KMS-11 (cell line): ENCODE results near the gene ADAMTSL5.

Experiments used
- H2AFZ ChIP-seq: fragments of 200-600 bp; sonication (generic); 2 replicates; pipeline ENCODE4 v1.6.1; 2016; ENCODE audit warnings: antibody characterized with exemption, mixed run types, low read depth
- H3K27ac ChIP-seq: fragments of 200-600 bp; sonication (generic); 2 replicates; pipeline ENCODE4 v1.6.1; 2016; ENCODE audit warnings: mild to moderate bottlenecking, mixed run types
- H3K27me3 ChIP-seq: fragments of 200-600 bp; sonication (generic); 2 replicates; pipeline ENCODE4 v1.6.1; 2017; ENCODE audit warnings: mild to moderate bottlenecking, low read depth, mixed run types, moderate library complexity; ENCODE audit not compliant: insufficient read depth
- H3K36me3 ChIP-seq: fragments of 200-600 bp; sonication (generic); 2 replicates; pipeline ENCODE4 v1.6.1; 2017; ENCODE audit warnings: mild to moderate bottlenecking, mixed run types; ENCODE audit not compliant: insufficient read depth
- H3K4me1 ChIP-seq: fragments of 200-600 bp; sonication (generic); 2 replicates; pipeline ENCODE4 v1.6.1; 2016; ENCODE audit warnings: mild to moderate bottlenecking, low read depth, mixed run types; ENCODE audit not compliant: poor library complexity, severe bottlenecking
- H3K4me2 ChIP-seq: fragments of 200-600 bp; sonication (generic); 2 replicates; pipeline ENCODE4 v1.7.0; 2016; ENCODE audit warnings: mild to moderate bottlenecking, mixed run types
- H3K4me3 ChIP-seq: fragments of 200-600 bp; sonication (generic); IDR thresholded peaks from 2 replicates; pipeline ENCODE4 v1.6.1; 2017; ENCODE audit warnings: low read depth, low read length, mixed read lengths; ENCODE audit not compliant: insufficient read depth
- H3K79me2 ChIP-seq: fragments of 200-600 bp; sonication (generic); 2 replicates; pipeline ENCODE4 v1.6.1; 2016; ENCODE audit warnings: low read depth, mixed run types; ENCODE audit not compliant: insufficient read depth
- H3K9ac ChIP-seq: fragments of 200-600 bp; sonication (generic); 2 replicates; pipeline ENCODE4 v1.6.1; 2016; ENCODE audit warnings: mild to moderate bottlenecking, mixed run types
- H4K20me1 ChIP-seq: fragments of 200-600 bp; sonication (generic); 2 replicates; pipeline ENCODE4 v1.6.1; 2016; ENCODE audit warnings: mild to moderate bottlenecking, mixed run types; ENCODE audit not compliant: insufficient read depth
- TF ChIP-seq, protein P1 (sequence below): fragments of 200-600 bp; sonication (generic); conservative IDR thresholded peaks from 2 replicates; pipeline ENCODE4 v1.6.1; 2017; ENCODE audit warnings: low read depth, mild to moderate bottlenecking, antibody characterized with exemption, low read length, moderate library complexity, mixed read lengths

ADAMTSL5 gene

DNA sequence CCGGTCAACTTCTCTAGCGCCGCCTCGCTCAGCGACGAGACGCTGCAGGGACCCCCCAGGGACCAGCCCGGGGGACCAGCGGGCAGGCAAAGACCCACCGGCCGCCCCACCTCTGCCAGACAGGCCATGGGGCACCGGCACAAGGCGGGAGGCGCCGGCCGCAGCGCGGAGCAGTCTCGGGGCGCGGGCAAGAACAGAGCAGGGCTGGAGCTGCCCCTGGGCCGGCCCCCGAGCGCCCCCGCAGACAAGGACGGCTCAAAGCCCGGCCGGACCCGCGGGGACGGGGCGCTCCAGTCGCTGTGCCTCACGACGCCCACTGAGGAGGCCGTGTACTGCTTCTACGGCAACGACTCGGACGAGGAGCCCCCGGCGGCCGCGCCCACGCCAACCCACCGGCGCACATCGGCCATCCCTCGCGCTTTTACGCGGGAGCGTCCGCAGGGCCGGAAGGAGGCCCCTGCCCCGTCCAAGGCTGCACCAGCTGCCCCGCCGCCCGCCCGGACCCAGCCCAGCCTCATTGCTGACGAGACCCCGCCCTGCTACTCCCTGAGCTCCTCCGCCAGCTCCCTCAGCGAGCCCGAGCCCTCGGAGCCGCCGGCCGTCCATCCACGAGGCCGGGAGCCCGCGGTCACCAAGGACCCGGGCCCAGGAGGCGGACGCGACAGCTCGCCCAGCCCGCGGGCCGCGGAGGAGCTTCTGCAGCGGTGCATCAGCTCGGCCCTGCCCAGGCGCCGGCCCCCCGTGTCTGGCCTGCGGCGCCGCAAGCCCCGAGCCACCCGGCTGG lies 45.1 kb downstream of the ADAMTSL5 start:
- Histone ChIP-seq H2AFZ (no peak overlapping the region), H3K9ac (no peak overlapping the region), H3K36me3 (no peaks in the 10 kb centered on the region), H3K4me1 (peaks cover 9% of the 10 kb centered on the region), H3K4me2 (no peak overlapping the region), H3K27me3 (peaks cover 16% of the 10 kb centered on the region), H3K79me2 (no peaks in the 10 kb centered on the region), H3K4me3 (no peak overlapping the region), H3K27ac (no peak overlapping the region), H4K20me1 (no peaks in the 10 kb centered on the region)
- TF ChIP-seq, protein P1, sequence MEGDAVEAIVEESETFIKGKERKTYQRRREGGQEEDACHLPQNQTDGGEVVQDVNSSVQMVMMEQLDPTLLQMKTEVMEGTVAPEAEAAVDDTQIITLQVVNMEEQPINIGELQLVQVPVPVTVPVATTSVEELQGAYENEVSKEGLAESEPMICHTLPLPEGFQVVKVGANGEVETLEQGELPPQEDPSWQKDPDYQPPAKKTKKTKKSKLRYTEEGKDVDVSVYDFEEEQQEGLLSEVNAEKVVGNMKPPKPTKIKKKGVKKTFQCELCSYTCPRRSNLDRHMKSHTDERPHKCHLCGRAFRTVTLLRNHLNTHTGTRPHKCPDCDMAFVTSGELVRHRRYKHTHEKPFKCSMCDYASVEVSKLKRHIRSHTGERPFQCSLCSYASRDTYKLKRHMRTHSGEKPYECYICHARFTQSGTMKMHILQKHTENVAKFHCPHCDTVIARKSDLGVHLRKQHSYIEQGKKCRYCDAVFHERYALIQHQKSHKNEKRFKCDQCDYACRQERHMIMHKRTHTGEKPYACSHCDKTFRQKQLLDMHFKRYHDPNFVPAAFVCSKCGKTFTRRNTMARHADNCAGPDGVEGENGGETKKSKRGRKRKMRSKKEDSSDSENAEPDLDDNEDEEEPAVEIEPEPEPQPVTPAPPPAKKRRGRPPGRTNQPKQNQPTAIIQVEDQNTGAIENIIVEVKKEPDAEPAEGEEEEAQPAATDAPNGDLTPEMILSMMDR = no peak

DNA sequence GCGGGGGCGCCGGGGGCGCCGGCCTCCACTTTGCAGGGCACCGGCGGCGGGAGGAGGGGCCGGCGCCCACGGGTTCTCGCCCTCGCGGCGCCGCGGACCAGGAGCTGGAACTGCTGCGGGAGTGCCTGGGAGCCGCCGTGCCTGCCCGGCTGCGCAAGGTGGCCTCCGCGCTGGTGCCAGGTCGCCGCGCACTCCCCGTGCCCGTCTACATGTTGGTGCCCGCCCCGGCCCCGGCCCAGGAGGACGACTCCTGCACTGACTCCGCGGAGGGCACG lies 45.7 kb downstream of the ADAMTSL5 start:
- no peak overlapping the region for H3K4me3 ChIP-seq
- no peaks in the 10 kb centered on the region for H3K79me2 ChIP-seq
- peaks cover 9% of the 10 kb centered on the region for H3K4me1 ChIP-seq
- H2AFZ ChIP-seq = no peak overlapping the region
- H3K36me3 ChIP-seq = no peaks in the 10 kb centered on the region
- TF ChIP-seq, protein P1 = no peak
- no peak overlapping the region for H3K9ac ChIP-seq
- H3K27ac ChIP-seq = no peak overlapping the region
- no peaks in the 10 kb centered on the region for H4K20me1 ChIP-seq
- H3K4me2 ChIP-seq = no peak overlapping the region
- peaks cover 13% of the 10 kb centered on the region for H3K27me3 ChIP-seq

DNA sequence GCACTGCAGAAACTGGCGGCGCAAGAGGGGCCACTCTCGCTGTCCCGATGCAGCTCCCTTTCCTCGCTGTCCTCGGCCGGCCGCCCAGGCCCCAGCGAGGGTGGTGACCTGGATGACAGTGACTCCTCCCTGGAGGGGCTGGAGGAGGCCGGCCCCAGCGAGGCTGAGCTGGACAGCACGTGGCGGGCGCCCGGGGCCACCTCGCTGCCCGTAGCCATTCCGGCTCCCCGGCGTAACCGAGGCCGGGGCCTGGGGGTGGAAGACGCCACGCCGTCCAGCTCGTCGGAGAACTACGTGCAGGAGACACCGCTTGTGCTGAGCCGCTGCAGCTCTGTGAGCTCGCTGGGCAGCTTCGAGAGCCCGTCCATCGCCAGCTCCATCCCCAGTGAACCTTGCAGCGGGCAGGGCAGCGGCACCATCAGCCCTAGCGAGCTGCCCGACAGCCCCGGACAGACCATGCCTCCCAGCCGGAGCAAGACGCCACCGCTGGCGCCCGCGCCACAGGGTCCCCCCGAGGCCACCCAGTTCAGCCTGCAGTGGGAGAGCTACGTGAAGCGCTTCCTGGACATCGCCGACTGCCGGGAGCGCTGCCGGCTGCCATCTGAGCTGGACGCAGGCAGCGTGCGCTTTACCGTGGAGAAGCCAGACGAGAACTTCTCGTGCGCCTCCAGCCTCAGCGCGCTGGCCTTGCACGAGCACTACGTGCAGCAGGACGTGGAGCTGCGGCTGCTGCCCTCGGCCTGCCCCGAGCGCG lies 46.2 kb downstream of the ADAMTSL5 start:
- H3K27me3 ChIP-seq = peaks cover 9% of the 10 kb centered on the region
- H3K4me2 ChIP-seq = no peak overlapping the region
- no peak overlapping the region for H3K4me3 ChIP-seq
- no peaks in the 10 kb centered on the region for H3K36me3 ChIP-seq
- H3K27ac ChIP-seq = no peak overlapping the region
- no peak overlapping the region for H3K9ac ChIP-seq
- no peaks in the 10 kb centered on the region for H4K20me1 ChIP-seq
- no peak overlapping the region for H2AFZ ChIP-seq
- no peaks in the 10 kb centered on the region for H3K79me2 ChIP-seq
- TF ChIP-seq, protein P1 = no peak
- H3K4me1 ChIP-seq = peaks cover 9% of the 10 kb centered on the region

DNA sequence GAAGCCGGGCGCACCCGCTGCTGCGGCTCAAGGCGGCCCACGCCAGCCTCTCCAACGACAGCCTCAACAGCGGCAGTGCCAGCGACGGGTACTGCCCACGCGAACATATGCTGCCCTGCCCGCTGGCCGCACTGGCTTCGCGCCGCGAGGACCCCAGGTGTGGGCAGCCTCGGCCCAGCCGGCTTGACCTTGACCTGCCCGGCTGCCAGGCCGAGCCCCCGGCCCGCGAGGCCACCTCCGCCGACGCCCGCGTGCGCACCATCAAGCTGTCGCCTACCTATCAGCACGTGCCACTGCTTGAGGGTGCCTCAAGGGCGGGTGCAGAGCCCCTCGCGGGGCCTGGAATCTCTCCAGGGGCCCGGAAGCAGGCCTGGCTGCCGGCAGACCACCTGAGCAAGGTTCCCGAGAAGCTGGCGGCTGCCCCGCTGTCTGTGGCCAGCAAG lies 46.8 kb downstream of the ADAMTSL5 start:
- Histone ChIP-seq H3K36me3 (no peaks in the 10 kb centered on the region), H4K20me1 (no peaks in the 10 kb centered on the region), H3K9ac (no peak overlapping the region), H3K27me3 (peaks cover 5% of the 10 kb centered on the region), H3K79me2 (no peaks in the 10 kb centered on the region), H3K4me3 (no peak overlapping the region), H3K4me1 (peaks cover 5% of the 10 kb centered on the region), H2AFZ (no peak overlapping the region), H3K27ac (no peak overlapping the region), H3K4me2 (no peak overlapping the region)
- TF ChIP-seq, protein P1 = no peak
